Stomach (tissue), 4 donors: ENCODE results near the gene PRDM2.

Source experiments
- CTCF ChIP-seq, 7 experiments: fragments of 450-650 bp in 4 of 7; fragments of 200-600 bp in 3 of 7; sonication (generic) in 3 of 7; IDR thresholded peaks; one replicate each; pipeline ENCODE4 v1.5.1; 2016 to 2019; ENCODE audit warnings: antibody characterized with exemption in 7 of 7, control low read depth in 2 of 7, mild to moderate bottlenecking in 1 of 7
- EP300 ChIP-seq: sonication (generic); formaldehyde crosslinking; IDR thresholded peaks from one replicate; pipeline ENCODE4 v1.6.1; 2017; ENCODE audit warnings: antibody characterized with exemption
- POLR2A ChIP-seq, 4 donors: fragments of 450-650 bp; IDR thresholded peaks; one replicate each; pipeline ENCODE4 v1.6.1; 2016; ENCODE audit warnings: antibody characterized with exemption in 4 of 4, control low read depth in 2 of 4, mild to moderate bottlenecking in 1 of 4, moderate library complexity in 1 of 4
- POLR2AphosphoS5 ChIP-seq, 3 donors: sonication (generic); formaldehyde crosslinking; IDR thresholded peaks; one replicate each; pipeline ENCODE4 v1.6.1; 2016; ENCODE audit warnings: antibody characterized with exemption in 3 of 3

GRCh38 chr1:13763222-13763621, 63.2 kb downstream of the PRDM2 start:
- TF ChIP-seq POLR2AphosphoS5 (IDR thresholded peaks at IDR 0.05) = no peak
- TF ChIP-seq CTCF (IDR thresholded peaks at IDR 0.05) = no peak
- TF ChIP-seq EP300 = no peak
- TF ChIP-seq POLR2A (IDR thresholded peaks at IDR 0.05) = no peak
